ENCODE measurements around the gene PYGO2.
A peak's percentile ranks its signal among the peaks of the same experiment; 100 is the strongest.

PYGO2 gene

GRCh38 chr1:154959426-154959780, 2.2 kb downstream of the PYGO2 start:
- no peak for DNase-seq

- no peak for DNase-seq
Measured at GRCh38 chr1:154958681-154959425, 2.7 kb downstream of the PYGO2 start.

DNA sequence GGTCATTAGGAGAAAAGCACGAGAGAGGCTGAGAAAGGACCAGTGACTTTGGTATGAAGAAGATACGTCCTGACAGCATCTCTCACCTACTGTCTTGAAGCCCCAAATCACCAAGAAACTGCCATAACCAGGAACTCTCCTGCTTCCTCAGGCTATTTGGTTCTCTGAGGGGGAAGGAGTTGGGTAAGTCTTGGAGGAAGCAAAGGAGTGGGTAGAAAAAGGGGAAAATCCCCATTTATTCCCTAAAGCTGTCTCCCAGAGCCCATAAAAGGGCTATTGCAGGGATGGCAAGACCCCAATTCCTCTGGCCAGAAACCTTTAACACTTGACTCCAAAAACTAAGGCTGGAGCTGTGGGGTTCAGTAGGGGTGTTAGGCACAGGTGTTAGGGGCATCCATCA, 3.5 kb downstream of the PYGO2 start:
- DNase-seq, result peak; percentile 56 to 64

DNA sequence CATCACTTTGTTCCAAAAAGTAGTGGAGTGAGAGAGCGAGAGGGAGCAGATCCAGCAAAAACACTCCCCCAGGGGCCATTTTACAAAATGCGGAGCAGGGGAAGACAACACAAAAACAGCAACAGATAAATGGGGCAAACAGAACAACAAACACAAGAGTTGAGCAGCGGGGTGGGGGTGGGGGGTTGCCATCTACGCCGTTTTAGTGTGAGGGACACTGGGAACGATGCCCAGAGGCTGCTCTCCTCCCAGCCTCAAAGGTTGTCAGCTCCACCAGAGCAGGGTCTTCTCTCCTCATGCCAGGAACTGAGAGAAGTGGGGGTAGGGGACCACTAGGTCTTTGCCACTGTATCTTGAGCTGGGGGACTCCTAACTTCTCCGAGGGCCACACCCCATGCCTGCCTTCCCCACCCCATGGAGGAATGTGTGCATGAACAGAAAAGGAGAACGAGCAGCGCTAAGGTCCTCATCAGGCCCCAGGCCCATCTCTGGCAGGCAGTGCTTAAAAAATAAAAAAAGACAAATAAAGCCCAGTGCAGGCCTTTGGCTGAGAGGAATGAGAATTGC, 4.4 kb downstream of the PYGO2 start:
- DNase-seq, result no peak

- no peak for DNase-seq
Measured at GRCh38 chr1:154956544-154956941, 5.0 kb downstream of the PYGO2 start.

DNA sequence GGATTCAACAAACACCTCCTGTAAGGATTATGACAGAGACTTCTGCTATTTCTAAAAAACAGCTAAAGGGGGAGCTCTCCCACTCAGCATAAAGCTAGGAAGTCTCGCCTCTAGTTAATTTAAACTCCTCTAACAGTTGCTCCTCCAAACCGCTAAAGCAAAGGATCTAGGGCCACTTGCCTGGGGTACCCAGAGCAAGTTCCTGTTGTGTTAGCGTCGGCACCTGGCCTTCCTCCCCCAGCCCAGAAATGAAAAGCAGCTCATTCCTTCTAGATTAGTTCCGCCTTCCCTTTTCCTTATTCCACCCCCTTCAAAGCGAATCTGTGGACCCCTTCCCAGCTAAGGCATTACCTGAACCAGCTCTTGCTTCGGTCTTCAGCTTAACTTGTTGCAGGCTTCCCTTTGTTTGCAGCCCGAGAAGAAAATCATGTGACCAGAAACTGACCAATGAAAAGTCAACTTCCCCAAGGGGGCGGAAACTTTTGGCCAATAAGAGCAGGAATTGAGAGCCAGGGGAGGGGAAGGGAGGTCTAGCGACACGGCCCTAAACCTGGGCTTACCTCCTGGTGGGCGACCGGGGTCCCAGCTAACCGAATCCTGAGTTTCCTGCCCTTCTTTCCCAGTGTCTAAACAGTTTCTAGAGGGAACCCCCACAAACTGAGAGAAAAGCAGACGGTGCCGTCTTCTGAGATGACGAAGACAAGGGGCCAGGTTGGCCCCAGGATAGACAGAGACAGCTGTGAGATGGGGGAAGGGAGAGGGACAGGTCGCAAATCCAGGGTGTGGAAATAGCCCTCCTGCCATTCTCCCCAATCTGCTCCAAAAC, 5.7 kb downstream of the PYGO2 start, which contains the start of gene PBXIP1:
Gene PBXIP1, minus strand, starts transcription at position 382 of the 826 bp plus-strand sequence. CDS start 2,378 bp downstream, outside the sequence.
- DNase-seq, result peak; percentile 79 to 94

DNA sequence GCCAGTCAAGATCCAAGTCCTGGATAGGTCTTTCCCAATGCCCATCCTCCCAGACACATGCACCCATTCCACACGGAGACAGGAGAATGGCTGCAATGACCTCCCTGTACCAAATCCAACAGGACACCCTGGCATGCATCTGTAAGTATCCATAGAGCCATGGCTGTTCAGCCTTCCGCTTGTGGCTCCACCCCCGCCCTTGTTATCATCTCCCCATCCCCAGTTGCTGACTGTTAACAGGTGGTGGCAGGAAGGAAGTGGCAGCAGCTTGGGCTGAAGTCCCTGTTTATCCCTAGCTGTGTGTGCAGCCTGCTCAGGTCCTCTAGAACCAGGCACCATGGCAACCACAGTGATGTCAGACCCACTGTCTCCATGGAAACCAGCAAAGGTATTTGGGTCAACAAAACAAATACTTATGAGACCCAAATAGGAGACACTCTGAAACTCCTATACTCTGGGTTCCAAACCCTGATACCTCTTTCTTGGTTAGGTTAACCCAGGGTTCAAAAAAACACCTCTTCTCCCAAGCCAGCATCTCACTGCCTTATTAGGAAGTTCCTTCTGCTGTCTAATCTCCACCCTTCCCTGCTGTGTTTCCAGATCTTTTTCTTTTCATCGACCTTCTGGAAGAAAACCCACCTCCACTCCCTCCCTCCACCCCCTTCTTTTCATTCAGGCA, 6.4 kb downstream of the PYGO2 start:
- DNase-seq, result no peak

GRCh38 chr1:154954541-154954940, 7.0 kb downstream of the PYGO2 start:
- no peak for DNase-seq

DNA sequence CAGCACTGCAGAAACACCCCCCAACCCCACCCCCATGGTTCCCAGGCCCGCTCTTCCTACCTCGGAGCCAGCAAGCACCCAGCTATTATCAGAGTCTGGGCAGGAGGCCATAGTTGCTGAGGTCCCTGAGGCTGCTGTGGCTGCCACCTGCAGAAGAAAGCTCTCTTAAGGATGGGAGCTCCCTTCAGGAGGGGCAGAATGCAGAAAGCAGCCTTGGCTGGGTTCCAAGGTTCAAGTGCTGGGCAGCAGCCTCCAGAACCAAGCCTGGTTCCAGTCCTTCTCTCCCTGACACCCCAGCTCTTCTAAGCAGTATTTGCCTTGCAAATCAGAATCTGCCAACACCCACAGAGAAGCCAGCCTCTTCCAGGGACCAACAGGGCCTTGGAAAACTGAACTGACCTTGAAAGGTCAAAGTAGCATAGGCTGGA, 8.0 kb downstream of the PYGO2 start:
- peak in 1 of 2 donors; percentile 39 for DNase-seq

- DNase-seq, result no peak
Measured at GRCh38 chr1:154952664-154953063, 8.9 kb downstream of the PYGO2 start.

GRCh38 chr1:154951901-154952657, 9.5 kb downstream of the PYGO2 start:
- no peak for DNase-seq

- no peak for DNase-seq
Measured at GRCh38 chr1:154948079-154948478, 13.5 kb downstream of the PYGO2 start.

DNA sequence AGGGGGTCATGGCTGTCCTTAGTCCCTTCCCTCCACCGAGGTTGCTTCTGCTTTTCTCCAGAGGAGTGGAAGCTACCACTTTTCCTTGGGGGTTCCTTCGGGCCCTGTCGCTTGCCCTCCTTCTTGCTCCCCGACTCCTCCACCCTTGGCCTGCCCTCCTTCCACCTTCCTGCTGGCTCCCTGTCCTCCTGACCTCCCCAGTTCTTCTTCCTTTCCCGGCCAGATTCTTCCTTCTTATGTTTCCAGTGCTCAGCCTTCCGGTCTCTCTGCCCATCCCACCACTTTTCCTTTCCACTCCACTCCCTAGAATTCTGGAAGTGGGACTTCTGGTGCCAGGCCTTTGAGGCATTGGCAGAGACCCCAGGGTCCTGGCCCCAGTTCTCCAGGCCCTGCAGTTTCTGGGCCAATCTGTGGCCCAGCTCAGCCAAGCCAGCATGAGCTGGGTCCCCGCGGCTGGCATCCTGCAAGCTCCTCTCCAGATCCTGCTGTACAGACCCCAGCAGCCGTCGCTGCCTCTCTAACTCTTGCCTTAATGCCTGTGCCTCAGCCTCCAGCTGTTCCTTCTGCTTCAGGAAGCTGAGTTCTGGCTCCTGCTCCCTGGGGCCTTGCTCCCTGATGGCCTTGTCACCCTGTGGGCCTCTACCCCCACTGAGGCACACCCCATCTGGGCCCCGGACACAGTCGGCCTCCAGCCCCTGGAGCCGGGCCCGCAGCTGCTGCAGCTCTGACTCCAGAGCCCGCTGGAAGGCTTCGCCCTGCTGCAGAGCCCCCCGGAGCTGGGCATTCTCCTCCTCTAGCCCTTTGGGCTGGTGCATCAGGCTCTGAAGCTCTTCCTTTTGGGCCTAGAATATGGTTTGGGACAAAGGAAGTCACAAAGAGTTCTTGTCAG, 15.4 kb downstream of the PYGO2 start:
- no peak for DNase-seq

DNA sequence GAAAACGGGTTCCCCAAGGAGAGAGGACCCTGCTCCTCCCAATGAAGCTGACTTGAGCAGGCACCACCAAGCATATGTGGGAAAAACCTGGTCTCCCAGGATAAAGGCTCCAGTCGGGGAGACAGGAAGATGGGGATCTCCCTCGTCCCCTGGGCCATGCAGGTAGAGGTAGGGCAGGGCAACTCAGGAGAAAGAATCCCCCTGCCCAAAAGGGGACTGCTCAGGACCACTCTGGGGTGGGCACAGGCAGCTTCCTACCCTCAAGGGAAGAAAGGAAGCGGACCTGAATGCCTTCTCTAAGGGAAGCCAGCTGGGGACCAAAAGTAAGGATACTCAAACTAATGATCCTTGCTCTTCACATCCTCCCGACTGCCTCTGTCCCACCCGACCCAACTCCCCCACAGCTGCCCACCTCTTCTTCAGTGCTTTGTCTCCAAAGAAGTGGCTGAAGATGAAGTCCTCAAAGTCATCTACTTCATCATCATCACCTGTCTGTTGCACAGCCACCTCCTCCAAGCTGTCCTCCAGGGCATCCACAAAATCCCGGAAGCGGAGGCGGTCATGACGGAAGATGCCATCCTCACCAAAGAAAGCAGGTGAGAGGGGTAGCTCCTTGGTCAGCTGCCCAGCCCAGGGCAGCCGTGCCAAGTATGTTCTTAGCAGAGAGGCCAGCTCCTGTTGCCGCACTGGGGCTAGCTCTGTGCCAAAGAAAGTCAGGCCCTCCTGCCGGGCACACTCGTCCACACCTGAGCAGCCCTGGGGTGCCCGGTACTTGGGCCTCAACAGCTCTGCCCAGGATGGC, 16.2 kb downstream of the PYGO2 start:
- no peak for DNase-seq

GRCh38 chr1:154944401-154945159, 17.0 kb downstream of the PYGO2 start:
- no peak for DNase-seq

GRCh38 chr1:154943649-154944400, 17.8 kb downstream of the PYGO2 start:
- peak; percentile 45 to 48 for DNase-seq

- DNase-seq, result no peak
Measured at GRCh38 chr1:154941333-154942013, 20.1 kb downstream of the PYGO2 start.

- no peak for DNase-seq
Measured at GRCh38 chr1:154940651-154941194, 20.9 kb downstream of the PYGO2 start.
